GM12878 (cell line): ENCODE measurements around the gene PHKB.

Experiments used
- CHD2 ChIP-seq: IDR thresholded peaks from 2 replicates; pipeline ENCODE4 v1.6.1; 2011; ENCODE audit warnings: low read depth, low read length, improper control_type of control experiment, borderline replicate concordance
- CREB1 ChIP-seq: IDR thresholded peaks from 2 replicates; pipeline ENCODE4 v1.6.1; 2012; ENCODE audit warnings: low read depth, mild to moderate bottlenecking, inconsistent platforms
- EP300 ChIP-seq, 2 experiments: fragments of 150-350 bp in 1 of 2; IDR thresholded peaks; 2 replicates each; pipeline ENCODE4 v1.6.1; 2011 to 2012; ENCODE audit warnings: low read depth in 2 of 2, low read length in 2 of 2, borderline replicate concordance in 1 of 2, improper control_type of control experiment in 1 of 2, inconsistent platforms in 1 of 2; ENCODE audit not compliant: control insufficient read depth in 1 of 2
- ETV6 ChIP-seq, 2 experiments: fragments of 450-650 bp in 1 of 2; IDR thresholded peaks in 1 of 2; conservative IDR thresholded peaks in 1 of 2; 2 replicates each; pipeline ENCODE4 v1.6.1; 2014; ENCODE audit warnings: antibody characterized with exemption in 1 of 2, borderline replicate concordance in 1 of 2, low read depth in 1 of 2, mild to moderate bottlenecking in 1 of 2, moderate library complexity in 1 of 2
- EZH2 ChIP-seq: IDR thresholded peaks from 2 replicates; pipeline ENCODE4 v1.6.1; 2012; ENCODE audit warnings: low read depth, mild to moderate bottlenecking, control low read depth, inconsistent platforms, low read length, borderline replicate concordance; ENCODE audit not compliant: control insufficient read depth
- POLR2A ChIP-seq: IDR thresholded peaks from 2 replicates; pipeline ENCODE4 v1.6.1; 2011; ENCODE audit warnings: low read depth, mild to moderate bottlenecking, low read length
- POLR2AphosphoS2 ChIP-seq: IDR thresholded peaks from 2 replicates; pipeline ENCODE4 v1.6.1; 2011; ENCODE audit warnings: low read depth, mild to moderate bottlenecking, low read length, improper control_type of control experiment, moderate library complexity
- POLR2AphosphoS5 ChIP-seq: IDR thresholded peaks from 2 replicates; pipeline ENCODE4 v1.6.1; 2011; ENCODE audit warnings: mild to moderate bottlenecking, low read length, inconsistent platforms
- RFX5 ChIP-seq: IDR thresholded peaks from 2 replicates; pipeline ENCODE4 v1.6.1; 2011; ENCODE audit warnings: low read depth, low read length, improper control_type of control experiment
- STAT1 ChIP-seq: fragments of 450-650 bp; conservative IDR thresholded peaks from 2 replicates; pipeline ENCODE4 v1.6.1; 2014; ENCODE audit warnings: antibody characterized with exemption, mild to moderate bottlenecking
- TF ChIP-seq, protein P1 (sequence below): IDR thresholded peaks from 2 replicates; pipeline ENCODE4 v1.6.1; 2012; ENCODE audit warnings: low read length, inconsistent platforms
- TF ChIP-seq, protein P2 (sequence below), 3 experiments: IDR thresholded peaks in 2 of 3; conservative IDR thresholded peaks in 1 of 3; 2 replicates each; pipeline ENCODE4 v1.5.1; 2011; ENCODE audit warnings: low read depth in 3 of 3, low read length in 3 of 3, mild to moderate bottlenecking in 3 of 3, control low read depth in 2 of 3, moderate library complexity in 2 of 3, inconsistent platforms in 1 of 3, mixed read lengths in 1 of 3; ENCODE audit not compliant: control insufficient read depth in 2 of 3, insufficient read depth in 1 of 3; ENCODE audit errors: extremely low read depth in 1 of 3
- TF ChIP-seq, protein P3 (sequence below): fragments of 450-650 bp; formaldehyde crosslinking; IDR thresholded peaks from 2 replicates; pipeline ENCODE4 v1.5.0; 2022; ENCODE audit warnings: mild to moderate bottlenecking, missing genetic modification characterization

DNA sequence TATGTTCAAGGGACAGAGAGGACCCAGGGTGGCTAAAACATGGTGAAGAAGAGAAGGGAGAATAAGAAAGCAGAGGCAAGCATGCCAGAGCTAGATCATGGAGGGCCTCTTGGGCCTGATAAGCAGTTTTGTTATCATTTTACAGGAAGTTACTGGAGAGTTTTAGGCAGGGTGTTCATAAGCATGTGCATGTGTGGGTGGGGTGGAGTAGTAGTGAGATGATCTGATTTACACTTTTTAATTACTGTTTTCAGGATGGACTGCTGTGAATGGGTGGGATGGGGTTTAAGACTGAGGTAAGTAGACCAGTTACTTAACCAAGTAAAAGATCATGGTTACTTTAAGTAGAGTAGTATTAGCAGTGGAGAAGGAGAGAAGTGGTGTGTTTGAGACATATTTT lies 173.6 kb downstream of the PHKB start:
- no peak for TF ChIP-seq POLR2AphosphoS2
- TF ChIP-seq POLR2A, result no peak
- TF ChIP-seq EP300 (IDR thresholded peaks at IDR 0.05; ENCODE audit: borderline replicate concordance in 1 of 2, control insufficient read depth in 1 of 2, low read depth in 2 of 2, low read length in 2 of 2), result no peak
- TF ChIP-seq RFX5, result no peak
- TF ChIP-seq, protein P1, sequence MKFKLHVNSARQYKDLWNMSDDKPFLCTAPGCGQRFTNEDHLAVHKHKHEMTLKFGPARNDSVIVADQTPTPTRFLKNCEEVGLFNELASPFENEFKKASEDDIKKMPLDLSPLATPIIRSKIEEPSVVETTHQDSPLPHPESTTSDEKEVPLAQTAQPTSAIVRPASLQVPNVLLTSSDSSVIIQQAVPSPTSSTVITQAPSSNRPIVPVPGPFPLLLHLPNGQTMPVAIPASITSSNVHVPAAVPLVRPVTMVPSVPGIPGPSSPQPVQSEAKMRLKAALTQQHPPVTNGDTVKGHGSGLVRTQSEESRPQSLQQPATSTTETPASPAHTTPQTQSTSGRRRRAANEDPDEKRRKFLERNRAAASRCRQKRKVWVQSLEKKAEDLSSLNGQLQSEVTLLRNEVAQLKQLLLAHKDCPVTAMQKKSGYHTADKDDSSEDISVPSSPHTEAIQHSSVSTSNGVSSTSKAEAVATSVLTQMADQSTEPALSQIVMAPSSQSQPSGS, result no peak
- no peak for TF ChIP-seq CHD2
- no peak for TF ChIP-seq CREB1
- TF ChIP-seq, protein P2, sequence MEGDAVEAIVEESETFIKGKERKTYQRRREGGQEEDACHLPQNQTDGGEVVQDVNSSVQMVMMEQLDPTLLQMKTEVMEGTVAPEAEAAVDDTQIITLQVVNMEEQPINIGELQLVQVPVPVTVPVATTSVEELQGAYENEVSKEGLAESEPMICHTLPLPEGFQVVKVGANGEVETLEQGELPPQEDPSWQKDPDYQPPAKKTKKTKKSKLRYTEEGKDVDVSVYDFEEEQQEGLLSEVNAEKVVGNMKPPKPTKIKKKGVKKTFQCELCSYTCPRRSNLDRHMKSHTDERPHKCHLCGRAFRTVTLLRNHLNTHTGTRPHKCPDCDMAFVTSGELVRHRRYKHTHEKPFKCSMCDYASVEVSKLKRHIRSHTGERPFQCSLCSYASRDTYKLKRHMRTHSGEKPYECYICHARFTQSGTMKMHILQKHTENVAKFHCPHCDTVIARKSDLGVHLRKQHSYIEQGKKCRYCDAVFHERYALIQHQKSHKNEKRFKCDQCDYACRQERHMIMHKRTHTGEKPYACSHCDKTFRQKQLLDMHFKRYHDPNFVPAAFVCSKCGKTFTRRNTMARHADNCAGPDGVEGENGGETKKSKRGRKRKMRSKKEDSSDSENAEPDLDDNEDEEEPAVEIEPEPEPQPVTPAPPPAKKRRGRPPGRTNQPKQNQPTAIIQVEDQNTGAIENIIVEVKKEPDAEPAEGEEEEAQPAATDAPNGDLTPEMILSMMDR (IDR thresholded peaks at IDR 0.05 in 2 of 3, conservative IDR thresholded peaks at IDR 0.05 in 1 of 3; ENCODE audit: control insufficient read depth in 2 of 3, extremely low read depth in 1 of 3, insufficient read depth in 1 of 3, low read depth in 3 of 3, low read length in 3 of 3), result no peak
- TF ChIP-seq POLR2AphosphoS5, result no peak
- no peak for TF ChIP-seq STAT1
- TF ChIP-seq, protein P3, sequence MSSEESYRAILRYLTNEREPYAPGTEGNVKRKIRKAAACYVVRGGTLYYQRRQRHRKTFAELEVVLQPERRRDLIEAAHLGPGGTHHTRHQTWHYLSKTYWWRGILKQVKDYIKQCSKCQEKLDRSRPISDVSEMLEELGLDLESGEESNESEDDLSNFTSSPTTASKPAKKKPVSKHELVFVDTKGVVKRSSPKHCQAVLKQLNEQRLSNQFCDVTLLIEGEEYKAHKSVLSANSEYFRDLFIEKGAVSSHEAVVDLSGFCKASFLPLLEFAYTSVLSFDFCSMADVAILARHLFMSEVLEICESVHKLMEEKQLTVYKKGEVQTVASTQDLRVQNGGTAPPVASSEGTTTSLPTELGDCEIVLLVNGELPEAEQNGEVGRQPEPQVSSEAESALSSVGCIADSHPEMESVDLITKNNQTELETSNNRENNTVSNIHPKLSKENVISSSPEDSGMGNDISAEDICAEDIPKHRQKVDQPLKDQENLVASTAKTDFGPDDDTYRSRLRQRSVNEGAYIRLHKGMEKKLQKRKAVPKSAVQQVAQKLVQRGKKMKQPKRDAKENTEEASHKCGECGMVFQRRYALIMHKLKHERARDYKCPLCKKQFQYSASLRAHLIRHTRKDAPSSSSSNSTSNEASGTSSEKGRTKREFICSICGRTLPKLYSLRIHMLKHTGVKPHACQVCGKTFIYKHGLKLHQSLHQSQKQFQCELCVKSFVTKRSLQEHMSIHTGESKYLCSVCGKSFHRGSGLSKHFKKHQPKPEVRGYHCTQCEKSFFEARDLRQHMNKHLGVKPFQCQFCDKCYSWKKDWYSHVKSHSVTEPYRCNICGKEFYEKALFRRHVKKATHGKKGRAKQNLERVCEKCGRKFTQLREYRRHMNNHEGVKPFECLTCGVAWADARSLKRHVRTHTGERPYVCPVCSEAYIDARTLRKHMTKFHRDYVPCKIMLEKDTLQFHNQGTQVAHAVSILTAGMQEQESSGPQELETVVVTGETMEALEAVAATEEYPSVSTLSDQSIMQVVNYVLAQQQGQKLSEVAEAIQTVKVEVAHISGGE (CRISPR knock-in tag), result no peak
- no peak for TF ChIP-seq ETV6 (conservative IDR thresholded peaks at IDR 0.05 in 1 of 2, IDR thresholded peaks at IDR 0.05 in 1 of 2; ENCODE audit: borderline replicate concordance in 1 of 2, low read depth in 1 of 2)
- no peak for TF ChIP-seq EZH2
